Cerebellar nuclear complex (tissue), 1 donor: ENCODE measurements around the gene MAST2.
"Not testable (repeated sequence)": the region's sequence is repeated elsewhere in the genome, so short reads cannot be mapped to it uniquely, and the experiment has no call there.

Experiments
- DNase-seq, 2 experiments: peaks; one replicate each; lab custom pipeline; 2025; lab: John Stamatoyannopoulos, UW

Gene MAST2

DNA sequence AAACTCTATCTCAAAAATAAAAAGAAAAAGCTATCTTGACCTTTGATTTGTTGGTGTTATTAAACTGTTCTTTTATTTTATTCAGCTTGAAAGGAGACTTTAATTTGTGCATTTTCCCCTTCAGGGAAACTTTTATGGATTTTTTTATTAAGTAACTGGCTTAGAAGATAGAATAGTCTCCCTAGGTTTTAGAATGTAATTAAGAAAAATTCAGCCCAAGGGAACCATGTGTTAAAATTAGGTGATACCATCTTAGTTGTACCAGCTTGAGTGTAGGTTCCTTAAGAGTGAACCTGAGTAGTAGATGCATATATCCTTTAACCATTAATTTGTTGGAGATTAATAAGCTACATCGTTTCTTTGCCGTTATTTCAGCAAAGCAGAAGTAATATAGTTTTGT lies 11.4 kb downstream of the MAST2 start:
- DNase-seq, result no peak

DNA sequence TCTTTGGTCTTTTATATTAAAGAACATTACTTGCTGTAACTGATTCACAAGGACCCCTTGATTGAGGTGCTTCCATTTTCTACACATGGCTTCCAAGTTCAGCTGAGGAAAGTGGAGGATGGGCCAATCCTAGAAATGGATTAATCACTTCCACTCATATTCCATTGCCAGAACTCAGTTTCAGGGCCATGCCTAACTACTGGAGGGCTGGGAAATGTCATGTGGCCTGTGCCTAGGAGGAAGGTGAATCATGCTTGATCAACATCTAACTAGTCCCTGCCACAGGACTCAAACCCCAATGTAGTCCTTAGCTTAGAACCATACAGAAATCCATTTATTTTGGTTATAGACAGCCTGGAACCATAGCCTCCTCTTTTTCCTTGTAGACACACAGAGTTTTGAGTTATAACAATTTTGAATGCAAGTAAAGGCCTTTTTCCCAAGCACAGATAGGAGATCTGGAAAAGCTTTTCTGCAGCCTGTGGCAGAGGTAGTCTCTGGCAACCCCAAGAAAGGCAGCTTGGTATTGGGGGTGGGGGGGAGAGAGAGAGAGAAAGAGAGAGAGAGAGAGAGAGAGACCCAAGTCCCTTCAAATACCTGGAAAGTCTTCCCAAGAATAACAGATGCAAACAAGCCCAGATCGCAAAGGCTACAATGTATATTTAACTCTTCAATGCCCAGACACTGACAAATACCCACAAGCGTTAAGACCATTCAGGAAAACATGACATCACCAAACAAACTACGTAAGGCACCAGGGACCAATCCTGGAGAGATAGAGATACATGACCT lies 12.5 kb downstream of the MAST2 start:
- no peak for DNase-seq

DNA sequence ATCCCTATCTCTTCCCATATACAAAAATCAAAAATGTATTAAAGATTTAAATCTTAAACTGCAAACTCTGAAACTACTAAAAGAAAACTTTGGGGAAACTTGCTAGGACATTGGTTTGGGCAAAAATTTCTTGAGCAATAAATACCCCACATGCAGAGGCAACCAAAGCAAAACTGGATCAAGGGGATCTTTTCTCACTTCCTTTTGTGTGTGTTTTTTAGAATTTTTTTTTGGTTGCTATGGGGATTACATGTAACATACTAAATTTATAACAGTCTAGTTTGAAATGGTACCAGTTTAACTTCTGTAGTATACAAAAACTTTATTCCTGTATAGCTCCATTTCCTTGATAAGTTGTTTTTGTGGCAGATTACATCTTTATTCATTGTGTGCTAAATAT lies 16.8 kb downstream of the MAST2 start:
- DNase-seq, result no peak

DNA sequence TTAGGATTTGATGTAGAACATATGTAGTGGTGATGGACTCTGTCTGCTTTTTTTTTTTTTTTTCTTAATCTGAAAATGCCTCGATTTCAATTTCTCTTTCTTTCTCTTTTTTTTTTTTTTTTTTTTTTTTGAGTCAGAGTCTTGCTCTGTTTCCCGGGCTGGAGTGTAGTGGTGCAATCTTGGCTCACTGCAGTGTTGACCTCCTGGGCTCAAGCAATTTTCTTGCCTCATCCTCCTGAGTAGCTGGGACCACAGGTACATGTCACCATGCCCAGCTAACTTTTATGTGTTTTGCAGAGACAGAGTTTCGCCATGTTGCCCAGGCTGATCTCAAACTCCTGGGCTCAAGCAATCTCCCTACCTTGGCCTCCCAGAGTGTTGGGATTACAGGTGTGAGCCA lies 17.4 kb downstream of the MAST2 start:
- no peak for DNase-seq

DNA sequence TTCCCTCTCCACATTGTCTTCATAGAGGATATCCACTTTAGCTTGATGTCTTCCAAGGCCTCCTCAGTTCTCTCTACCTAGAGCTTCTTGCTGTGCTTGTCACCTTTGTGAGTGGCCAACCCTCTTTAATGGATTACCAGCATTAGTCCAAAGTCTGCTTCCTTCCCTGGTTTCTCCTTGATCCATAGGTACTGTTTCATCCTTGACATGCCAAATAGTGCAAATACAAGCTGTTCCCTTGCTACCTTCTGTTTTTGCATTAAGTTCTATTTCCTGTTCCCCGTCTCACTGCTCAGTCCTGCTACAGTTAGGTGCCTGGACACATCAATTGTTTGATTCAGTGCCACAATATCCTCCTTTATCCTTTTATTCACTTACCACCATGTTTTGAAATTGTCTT lies 19.2 kb downstream of the MAST2 start:
- DNase-seq, result no peak

DNA sequence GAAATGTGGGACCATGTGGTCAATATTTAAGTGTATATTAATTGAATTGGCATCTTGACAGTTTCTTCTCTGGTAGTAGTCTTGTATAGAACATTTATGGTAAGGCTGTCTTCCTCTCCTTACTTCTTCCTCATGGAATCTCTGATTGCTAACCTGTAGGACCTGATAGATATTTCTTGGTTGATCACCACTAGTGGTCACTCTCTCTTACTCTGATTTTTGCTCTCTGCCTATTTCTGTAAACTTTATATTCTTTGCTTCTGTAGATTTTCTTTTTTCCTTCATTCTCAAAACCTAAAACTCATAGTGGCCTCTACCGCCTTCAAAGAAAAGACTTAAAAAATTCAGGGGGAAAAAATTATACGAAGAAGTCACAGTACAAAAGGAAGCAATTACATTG lies 21.2 kb downstream of the MAST2 start:
- DNase-seq, result no peak

DNA sequence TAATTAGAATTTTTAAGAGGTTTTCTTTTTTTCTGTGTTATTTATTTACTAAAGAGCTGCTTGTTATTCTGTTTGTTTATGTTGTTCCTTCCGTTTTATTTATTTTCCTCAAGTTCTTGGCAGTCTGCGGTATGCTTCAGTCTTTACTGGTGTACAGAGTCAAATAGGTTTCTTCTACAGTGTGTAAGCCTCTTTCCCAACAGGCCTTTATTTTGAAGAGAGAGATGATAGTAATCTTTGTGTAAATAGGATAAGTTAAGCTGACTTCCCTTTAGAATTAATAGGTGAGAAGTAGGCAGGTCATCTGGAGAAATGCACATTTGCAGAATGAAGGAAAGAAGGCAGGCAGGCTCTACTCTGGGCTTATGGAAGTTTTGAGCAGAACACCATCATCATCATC lies 23.8 kb downstream of the MAST2 start:
- no peak for DNase-seq

DNA sequence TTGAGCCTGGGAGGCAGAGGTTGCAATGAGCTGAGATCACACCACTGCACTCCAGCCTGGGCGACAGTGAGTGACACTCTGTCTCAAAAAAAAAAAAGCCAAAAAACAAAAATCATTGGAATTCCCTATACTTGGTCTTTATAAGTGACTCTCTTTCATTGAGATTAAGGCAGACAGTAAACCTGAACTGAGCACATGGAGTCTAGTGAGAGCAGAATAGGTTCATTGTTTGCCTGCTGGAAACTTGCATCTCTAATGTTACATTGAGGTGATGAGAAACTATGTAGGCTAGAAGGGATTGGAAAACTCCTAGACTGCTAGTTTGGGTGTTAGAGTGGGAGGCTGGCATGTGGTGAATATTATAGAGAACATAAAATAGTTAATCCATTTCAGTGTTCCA lies 25.4 kb downstream of the MAST2 start:
- DNase-seq, result no peak

DNA sequence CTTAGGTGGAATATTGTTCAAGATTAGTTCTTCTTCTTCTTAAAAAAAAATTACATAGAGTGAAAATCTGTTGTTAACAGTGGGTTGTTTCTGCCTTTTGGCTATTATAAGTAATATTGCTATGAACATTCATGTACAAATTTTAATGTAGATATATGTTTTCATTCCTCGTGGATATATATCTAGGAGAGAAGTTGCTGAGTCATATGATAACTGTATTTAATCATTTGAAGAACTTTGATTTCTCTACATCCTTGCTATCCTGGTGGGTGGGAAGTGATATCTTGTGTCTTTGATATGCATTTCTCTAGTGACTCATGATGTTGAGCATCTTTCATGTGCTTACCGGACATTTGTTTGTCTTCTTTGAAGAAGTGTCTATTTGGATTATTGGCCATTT lies 29.9 kb downstream of the MAST2 start:
- DNase-seq, result no peak

DNA sequence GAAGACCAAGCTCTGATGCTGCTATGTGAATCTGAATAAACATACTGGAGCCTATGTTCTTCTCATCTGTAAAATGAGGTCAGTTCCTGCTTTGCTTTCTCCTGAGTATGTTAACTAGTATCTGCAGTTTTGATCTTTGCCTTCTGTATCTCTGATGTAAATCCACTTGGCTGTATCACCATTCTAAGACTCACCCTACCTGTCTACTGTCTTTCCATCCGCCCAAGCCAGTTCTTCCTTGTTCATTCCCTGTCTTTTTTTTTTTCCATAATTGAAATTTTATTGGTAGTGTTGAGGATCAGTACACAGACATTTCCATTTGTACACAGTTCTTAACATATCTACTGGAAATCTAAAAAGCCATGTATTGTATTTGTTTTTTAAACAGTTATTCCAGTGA lies 31.3 kb downstream of the MAST2 start:
- DNase-seq, result no peak

DNA sequence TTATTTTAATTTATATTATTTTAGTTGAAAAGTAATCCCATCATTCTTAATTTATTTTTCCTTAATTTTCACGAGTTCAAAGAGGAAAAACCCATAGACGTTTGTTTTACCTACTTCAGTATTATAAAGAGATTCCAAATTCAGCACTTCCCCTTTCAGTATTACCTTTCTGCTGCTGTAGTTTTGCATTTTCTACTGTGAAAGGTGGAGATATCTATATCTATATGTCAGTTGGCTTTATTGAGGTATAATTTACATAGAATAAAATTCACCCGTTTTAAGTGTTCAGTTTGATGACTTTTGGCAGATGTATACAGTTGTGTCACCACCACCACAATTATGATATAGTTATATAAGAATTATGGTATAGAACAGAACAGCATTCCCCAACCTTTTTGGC lies 33.0 kb downstream of the MAST2 start:
- no peak for DNase-seq

DNA sequence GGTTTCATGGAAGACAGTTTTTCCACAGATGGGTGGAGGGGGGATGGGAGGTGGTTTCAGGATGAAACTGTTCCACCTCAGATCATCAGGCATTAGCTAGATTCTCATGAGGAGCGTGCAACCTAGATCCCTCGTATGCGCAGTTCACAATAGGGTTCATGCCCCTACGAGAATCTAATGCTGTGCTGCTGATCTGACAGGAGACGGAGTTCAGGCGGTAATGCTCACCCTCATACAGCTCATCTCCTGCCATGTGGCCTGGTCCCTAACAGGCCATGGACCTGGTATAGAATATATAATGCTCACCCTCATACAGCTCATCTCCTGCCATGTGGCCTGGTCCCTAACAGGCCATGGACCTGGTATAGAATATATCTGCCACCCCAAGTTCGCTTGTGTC lies 33.4 kb downstream of the MAST2 start:
- DNase-seq, result not testable (repeated sequence)

DNA sequence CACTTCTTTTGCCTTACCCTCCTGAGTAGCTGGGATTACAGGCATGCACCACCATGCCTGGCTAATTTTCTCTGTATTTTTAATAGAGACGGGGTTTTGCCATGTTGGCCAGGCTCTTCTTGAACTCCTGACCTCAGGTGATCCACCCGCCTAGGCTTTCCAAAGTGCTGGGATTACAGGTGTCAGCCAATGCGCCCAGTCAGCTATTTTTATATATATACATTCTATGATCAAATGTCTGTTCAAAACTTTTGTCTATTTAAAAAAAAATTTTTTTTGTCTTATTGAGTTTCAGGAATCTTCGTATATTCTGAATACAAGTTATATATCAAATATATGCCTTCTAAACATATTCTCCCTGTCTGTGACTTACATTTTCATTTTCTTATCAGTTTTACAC lies 34.9 kb downstream of the MAST2 start:
- DNase-seq, result not testable (repeated sequence)

DNA sequence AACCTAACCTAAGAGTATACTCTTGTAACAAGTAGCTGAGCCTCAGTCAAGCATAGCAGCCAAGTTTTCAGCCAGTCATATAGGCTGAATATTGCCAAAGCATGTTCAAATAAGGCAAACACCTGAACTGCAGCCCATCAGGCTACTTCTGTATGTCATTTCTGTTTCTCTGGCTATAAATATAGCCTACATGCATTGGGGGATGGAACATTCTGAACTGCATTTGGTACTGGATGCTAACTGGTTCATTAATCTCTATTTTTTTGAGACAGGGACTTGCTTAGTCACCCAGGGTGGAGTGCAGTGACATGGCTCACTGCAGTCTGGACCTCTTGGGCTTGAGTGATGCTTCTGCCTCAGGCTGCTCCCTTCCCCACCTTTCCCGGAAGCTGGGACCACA lies 37.3 kb downstream of the MAST2 start:
- no peak for DNase-seq

DNA sequence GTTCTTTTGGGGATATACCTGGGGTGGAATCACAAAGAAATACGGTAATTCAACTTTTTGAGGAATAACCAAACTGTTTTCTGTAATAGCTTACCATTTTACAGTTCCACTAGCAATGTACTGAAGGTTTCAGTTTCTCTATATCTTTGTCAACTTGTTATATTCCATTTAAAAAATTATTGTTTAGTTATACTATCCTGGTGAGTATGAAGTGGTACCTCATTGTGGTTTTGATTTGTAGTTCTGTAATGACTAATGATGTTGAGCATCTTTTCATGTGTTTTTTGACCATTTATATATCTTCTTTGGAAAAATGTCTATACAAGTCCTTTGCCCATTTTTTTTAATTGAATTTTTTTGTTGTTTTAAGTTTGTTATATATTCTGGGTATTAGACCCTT lies 39.4 kb downstream of the MAST2 start:
- no peak for DNase-seq

DNA sequence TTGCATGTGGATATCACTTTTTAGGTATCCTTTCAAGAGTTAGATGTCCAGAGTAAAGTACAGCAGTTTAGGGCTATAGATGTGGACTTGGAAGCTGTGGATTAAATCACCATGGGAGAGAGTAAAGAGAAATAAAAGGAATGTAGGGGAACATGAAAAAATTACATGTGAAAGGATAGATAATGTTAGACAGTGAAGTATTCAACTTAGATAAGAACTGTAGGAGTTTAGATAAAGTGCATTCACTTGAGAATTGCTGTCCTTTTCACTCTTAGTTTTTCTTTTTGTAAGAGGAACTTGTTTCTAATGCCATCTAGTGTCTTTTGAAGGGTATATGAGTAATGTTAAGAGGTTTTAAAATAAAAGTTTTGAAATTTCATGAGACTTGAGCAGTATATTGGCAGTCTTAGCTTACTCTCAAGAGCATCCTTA lies 40.1 kb downstream of the MAST2 start:
- no peak for DNase-seq

DNA sequence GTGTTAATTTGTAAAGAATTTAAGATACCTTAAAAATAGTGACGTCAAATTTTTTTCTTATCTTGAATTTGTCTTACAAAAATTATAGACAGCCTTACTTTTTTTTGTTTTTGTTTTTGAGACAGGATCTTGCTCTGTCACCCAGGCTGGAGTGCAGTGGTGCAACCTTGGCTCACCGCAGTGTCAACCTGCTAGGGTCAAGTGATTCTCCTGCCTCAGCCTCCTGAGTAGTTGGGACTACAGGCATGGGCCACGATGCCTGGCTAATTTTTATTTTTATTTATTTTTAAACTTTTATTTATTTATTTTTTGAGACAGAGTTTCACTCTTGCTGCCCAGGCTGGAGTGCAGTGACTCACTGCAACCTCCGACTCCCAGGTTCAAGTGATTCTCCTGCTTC lies 40.6 kb downstream of the MAST2 start:
- DNase-seq, result not testable (repeated sequence)

DNA sequence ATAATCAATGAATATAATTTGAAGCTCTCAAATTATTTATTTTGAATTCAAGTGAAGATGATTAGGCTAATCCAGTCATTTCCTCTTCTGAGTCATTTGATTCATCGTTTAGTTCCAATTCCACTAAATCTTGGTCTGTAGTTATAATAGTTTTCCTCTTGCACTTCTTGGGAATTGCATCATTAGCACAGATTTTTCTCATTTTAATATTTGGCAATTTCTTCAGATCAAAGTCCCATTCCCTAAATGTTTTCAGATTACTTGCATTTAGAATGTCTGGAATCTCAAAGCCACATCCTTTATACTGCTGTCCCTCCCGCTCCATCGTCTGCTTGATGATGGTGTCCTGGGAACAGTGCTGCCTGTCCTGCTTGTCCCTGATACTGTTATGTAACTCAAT lies 43.5 kb downstream of the MAST2 start:
- no peak for DNase-seq

DNA sequence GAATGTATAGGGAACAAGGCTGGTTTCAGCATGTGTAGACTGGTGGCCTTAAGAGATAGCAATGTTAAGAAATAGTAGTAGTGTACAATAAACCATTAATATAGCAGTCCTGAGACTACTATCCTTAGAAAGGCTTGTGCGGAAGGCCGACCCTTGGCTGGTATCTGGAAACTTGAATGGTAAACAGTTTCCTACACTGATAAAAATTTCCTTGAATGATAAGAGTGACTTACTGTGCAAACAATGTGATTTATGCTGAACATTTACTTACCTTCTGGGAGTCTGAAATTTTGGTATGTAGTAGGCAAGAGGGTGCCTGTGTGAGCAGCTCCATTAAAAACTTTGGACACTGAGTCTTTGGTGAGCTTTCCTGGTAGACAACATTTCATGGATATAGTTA lies 44.7 kb downstream of the MAST2 start:
- no peak for DNase-seq

DNA sequence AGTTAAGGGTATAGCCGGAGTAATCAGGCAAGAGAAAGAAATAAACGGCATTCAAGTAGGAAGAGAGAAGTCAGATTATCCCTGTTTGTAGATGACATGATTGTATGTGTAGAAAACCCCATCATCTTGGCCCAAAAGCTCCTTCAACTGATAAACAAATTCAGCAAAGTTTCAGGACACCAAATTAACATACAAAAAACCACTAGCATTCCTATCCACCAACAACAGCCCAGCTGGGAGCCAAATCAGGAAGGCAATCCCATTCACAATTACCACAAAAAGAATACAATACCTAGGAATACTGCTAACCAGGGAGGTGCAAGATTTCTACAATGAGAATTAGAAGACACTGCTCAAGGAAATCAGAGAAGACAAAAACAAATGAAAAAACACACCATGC lies 45.3 kb downstream of the MAST2 start:
- DNase-seq, result no peak

DNA sequence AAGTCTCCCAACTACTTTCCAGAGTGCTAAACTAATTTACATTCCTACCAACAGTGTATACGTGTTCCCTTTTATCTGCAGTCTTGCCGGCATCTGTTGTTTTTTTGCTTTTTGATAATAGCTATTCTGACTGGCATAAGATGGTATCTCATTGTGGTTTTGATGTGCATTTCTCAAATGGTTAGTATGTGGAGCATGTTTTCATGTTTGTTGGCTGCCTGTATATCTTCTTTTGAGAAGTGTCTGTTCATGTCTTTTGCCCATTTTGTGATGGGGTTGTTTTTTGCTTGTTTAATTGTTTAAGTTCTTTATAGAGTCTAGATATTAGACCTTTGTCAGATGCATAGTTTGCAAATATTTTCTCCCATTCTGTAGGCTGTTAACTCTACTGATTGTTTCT lies 46.6 kb downstream of the MAST2 start:
- no peak for DNase-seq

DNA sequence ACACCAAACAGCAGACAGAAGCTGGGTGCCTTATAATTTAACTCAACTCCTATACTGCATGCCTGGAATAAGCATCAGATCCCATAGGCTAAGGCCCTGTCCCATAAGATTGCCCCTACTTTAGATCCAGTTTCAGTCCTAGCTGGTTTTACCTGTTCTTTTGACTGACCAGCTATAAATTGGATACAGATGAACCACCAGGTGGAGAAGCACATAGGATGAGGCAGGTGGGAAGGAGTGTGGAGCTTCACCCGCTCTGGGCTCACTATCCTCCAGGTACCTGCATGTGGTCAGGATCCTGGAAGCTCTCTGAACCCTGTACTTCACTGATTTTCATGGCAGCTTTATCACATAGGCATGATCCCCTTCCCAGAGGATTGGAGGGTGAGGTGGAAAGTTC lies 51.3 kb downstream of the MAST2 start:
- no peak for DNase-seq

DNA sequence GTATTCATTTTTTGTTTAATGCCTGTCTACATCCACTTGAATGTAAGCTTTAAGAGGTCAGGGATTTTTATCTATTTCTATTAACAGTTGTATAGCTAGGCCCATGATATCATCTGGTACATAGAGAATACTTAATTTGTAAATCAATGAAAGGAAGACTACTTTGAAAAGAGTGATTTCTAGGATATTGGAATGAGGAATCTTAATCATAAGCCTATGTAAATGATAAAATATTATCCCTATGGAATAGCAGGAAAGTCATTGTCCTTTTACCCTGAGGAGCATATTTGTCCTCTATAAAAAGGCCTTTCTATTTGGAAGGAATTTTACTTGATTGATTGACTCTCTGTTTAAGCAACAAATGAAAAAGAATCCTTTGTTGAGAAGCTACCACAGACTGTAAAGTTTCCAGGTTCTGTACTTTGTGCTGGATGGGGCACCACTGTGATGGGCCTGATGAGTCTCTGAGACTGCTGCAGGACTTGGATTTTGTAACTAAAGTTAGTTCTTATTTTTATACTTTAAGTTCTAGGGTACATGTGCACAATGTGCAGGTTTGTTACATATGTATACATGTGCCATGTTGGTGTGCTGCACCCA lies 53.8 kb downstream of the MAST2 start:
- no peak for DNase-seq
